ENCODE measurements around the gene HIRIP3. TPM values are rescaled to one million over a fixed set of nuclear protein-coding genes. Genes with fewer than 3 reads are reported as not detected.

Gene HIRIP3
- total RNA-seq, 6 experiments from 2014 or later = 5.2 to 12.9 (median 9.0) TPM

DNA sequence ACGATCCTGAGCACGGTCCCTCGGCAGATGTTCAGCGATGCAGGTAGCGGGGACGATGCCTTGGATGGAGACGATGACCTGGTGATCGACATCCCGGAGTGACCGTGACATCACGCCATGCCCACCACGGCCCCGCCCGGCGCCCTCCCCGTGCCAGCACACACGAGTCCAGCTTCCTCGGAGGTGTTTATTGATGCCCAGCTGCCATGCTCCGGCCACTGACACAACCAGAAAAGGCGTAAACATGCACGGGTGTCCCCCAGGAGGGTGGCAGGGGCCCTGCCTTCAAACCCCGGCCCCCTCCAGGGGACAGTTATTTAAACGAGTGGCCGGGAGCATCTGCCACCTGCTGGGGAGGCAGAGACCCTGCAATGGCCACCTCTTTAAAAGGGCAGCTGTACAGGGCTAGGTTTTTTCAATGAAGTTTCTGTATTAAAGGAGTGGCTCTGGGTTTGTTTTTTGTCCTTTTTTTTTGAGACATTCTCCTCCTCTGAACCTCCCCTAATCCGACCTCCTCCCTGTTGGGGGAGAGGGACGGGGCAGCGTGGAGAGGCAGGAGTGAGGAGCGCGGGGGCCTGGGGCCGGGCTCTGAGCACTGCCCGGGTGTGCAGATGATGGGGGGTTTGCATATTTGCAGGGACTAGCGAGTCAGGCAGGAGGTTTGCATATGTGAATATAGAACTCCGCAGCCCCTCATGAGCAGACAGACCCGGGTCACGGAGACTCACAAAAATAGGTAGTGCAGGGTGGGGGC lies 10.1 kb upstream of the HIRIP3 start:
- H3K4me3 ChIP-seq = no peak overlapping the region
- H3K36me3 ChIP-seq = no peaks in the 10 kb centered on the region
- H3K27me3 ChIP-seq = no peaks in the 10 kb centered on the region
- TF ChIP-seq POLR2A (IDR thresholded peaks at IDR 0.05) = no peak
- peak; percentile 72 to 86 (median 84) for TF ChIP-seq CTCF (IDR thresholded peaks at IDR 0.05)
- no peaks in the 10 kb centered on the region for H3K9me3 ChIP-seq
- DNase-seq (peak in 1 of 3 donors; percentile 51), ATAC-seq (peak; percentile 45 to 76 (median 70))
- intact Hi-C loops (cut with DNase I) = no loop called here
- WGBS (ENCODE audit: insufficient coverage, low coverage, low lambda C conversion rate, missing lambda C conversion rate) = 10% methylated on average over 9 of the region's 35 CpGs
- H3K27ac ChIP-seq = no peak overlapping the region
- peaks cover 0 to under 1% (median 0%) of the 10 kb centered on the region in 4 donors for H3K4me1 ChIP-seq

DNA sequence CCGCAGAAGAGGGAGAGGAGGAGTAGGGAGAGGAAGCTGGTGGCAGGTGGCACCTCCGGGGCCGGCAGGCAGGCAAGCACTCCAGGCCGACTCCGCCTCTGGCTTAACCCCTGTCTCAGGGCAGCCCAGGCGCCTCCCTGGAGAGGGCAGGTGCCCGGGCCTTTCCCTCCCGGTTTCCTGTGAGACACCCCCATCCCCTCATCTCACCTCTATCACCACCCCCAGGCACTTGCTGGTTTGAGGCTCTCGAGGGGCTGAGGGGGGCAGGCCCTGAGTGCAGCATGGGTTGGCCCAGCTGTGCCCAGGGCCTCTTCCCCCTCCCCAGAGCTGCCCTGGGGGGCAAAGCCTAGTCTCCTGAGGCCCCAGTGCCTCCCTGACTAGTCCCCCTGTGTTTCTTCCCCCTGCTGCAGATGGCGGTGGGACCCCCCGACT lies 9.4 kb upstream of the HIRIP3 start:
- TF ChIP-seq CTCF (IDR thresholded peaks at IDR 0.05) (no peak), POLR2A (IDR thresholded peaks at IDR 0.05) (no peak)
- WGBS (ENCODE audit: insufficient coverage, low coverage, low lambda C conversion rate, missing lambda C conversion rate) = 21% methylated on average over 6 of the region's 11 CpGs
- intact Hi-C loops (cut with DNase I) = no loop called here
- Histone ChIP-seq H3K4me3 (no peak overlapping the region), H3K27ac (no peak overlapping the region), H3K27me3 (no peaks in the 10 kb centered on the region), H3K4me1 (no peaks in the 10 kb centered on the region), H3K9me3 (no peaks in the 10 kb centered on the region), H3K36me3 (no peaks in the 10 kb centered on the region)
- DNase-seq (no peak), ATAC-seq (peak; percentile 3 to 44 (median 20))

GRCh38 chr16:30004424-30004776 lies 9.0 kb upstream of the HIRIP3 start:
- no peaks in the 10 kb centered on the region for H3K27me3 ChIP-seq
- no peak overlapping the region for H3K27ac ChIP-seq
- no peaks in the 10 kb centered on the region for H3K4me1 ChIP-seq
- H3K36me3 ChIP-seq = no peaks in the 10 kb centered on the region
- no peaks in the 10 kb centered on the region for H3K9me3 ChIP-seq
- no peak for TF ChIP-seq CTCF (IDR thresholded peaks at IDR 0.05)
- TF ChIP-seq POLR2A (IDR thresholded peaks at IDR 0.05) = no peak
- DNase-seq = no peak
- intact Hi-C loops (cut with DNase I) = no loop called here
- ATAC-seq = no peak
- no peak overlapping the region for H3K4me3 ChIP-seq
- no CpG with 5 or more reads among the region's 19 CpGs for WGBS (ENCODE audit: insufficient coverage, low coverage, low lambda C conversion rate, missing lambda C conversion rate)

DNA sequence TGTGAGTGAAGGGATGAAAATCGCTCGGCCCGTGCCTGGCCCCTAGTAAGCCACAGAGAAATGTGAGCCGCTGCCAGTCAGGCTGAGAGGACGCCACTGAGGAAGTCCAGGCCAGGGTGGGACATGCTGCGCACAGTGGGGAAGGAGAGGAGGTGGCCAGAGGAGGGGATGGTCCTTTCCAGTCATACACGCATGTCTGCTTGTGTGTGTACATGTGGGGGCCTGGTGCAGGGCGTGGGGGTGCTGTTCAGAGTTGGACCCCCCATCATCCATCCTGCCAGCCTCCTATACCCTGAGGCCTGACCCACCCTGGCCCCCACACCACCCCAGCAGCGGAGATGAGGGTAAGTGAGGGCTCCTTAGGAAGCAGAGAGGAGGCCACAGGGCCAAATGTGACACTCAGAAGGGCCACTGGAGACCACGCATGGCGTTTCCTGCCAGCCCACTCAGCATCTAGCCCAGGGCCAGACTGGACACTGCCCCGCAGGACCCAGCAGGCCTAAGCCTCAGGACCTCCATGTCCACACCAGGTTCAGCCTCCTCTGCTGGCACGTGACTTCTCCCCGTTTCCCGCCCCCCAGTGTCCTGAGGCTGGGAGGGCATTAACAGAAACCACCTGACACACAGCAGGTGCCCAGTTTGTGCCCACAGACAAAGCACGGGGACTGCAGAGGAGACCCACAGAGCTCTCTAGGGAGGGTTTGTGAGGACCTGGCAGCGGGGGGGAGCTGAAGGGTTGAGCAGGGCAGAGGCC lies 8.4 kb upstream of the HIRIP3 start:
- Histone ChIP-seq H3K27ac (no peak overlapping the region), H3K36me3 (no peaks in the 10 kb centered on the region), H3K27me3 (no peaks in the 10 kb centered on the region), H3K9me3 (no peaks in the 10 kb centered on the region), H3K4me1 (no peaks in the 10 kb centered on the region), H3K4me3 (no peak overlapping the region)
- intact Hi-C loops (cut with DNase I) = no loop called here
- DNase-seq (no peak), ATAC-seq (no peak)
- 81% methylated on average over 5 of the region's 17 CpGs for WGBS (ENCODE audit: insufficient coverage, low coverage, low lambda C conversion rate, missing lambda C conversion rate)
- TF ChIP-seq CTCF (IDR thresholded peaks at IDR 0.05) (no peak), POLR2A (IDR thresholded peaks at IDR 0.05) (no peak)

Data from right lobe of liver (tissue), 6 donors.